OCI-LY3 (cell line): ENCODE measurements around the gene GSDME.
A peak's percentile ranks its signal among the peaks of the same experiment; 100 is the strongest.

Experiments used
- H2AFZ ChIP-seq: fragments of 200-600, 300-600 bp; shearing (Covaris generic); 2 replicates; pipeline ENCODE4 v1.6.0; 2014; ENCODE audit warnings: antibody characterized with exemption, low read depth, low read length
- H3K27ac ChIP-seq: fragments of 200-600, 300-600 bp; sonication (generic); 2 replicates; pipeline ENCODE4 v1.5.1; 2014; ENCODE audit warnings: mild to moderate bottlenecking, low read length, moderate library complexity, mixed read lengths
- H3K27me3 ChIP-seq: fragments of 200-600, 300-600 bp; sonication (generic); 2 replicates; pipeline ENCODE4 v1.6.1; 2014; ENCODE audit warnings: low read depth, low read length, mixed read lengths
- H3K36me3 ChIP-seq: fragments of 200-600, 300-600 bp; sonication (generic); replicated peaks from 2 replicates; pipeline ENCODE3; 2014; ENCODE audit warnings: low read depth, low read length, mixed read lengths
- H3K4me1 ChIP-seq: fragments of 300-600, 200-600 bp; sonication (generic); 2 replicates; pipeline ENCODE4 v1.6.1; 2014; ENCODE audit warnings: low read length, mixed read lengths
- H3K4me2 ChIP-seq: fragments of 200-600, 300-600 bp; sonication (generic); 2 replicates; pipeline ENCODE4 v1.6.1; 2014; ENCODE audit warnings: low read length, mixed read lengths
- H3K4me3 ChIP-seq: fragments of 300-600, 200-600 bp; sonication (generic); 2 replicates; pipeline ENCODE4 v1.5.1; 2014; ENCODE audit warnings: antibody characterized with exemption, mild to moderate bottlenecking, low read length, moderate library complexity
- H3K79me2 ChIP-seq: fragments of 300-600, 200-600 bp; shearing (Covaris generic); 2 replicates; pipeline ENCODE4 v1.6.1; 2014; ENCODE audit warnings: mild to moderate bottlenecking, low read length, mixed read lengths
- H3K9ac ChIP-seq: fragments of 300-600, 200-600 bp; shearing (Covaris generic); 2 replicates; pipeline ENCODE4 v1.6.0; 2014; ENCODE audit warnings: mild to moderate bottlenecking, low read length, moderate library complexity
- H3K9me3 ChIP-seq: fragments of 200-600, 300-600 bp; shearing (Covaris generic); 2 replicates; pipeline ENCODE4 v1.6.1; 2014; ENCODE audit warnings: low read length, mixed read lengths; ENCODE audit not compliant: insufficient read depth
- H4K20me1 ChIP-seq: fragments of 200-600, 300-600 bp; sonication (generic); 2 replicates; pipeline ENCODE4 v1.6.1; 2016; ENCODE audit warnings: low read length, mixed read lengths; ENCODE audit not compliant: insufficient read depth
- EZH2phosphoT487 ChIP-seq: fragments of 200-600 bp; shearing (Covaris generic); IDR thresholded peaks from 2 replicates; pipeline ENCODE4 v1.6.1; 2018; ENCODE audit warnings: antibody characterized with exemption, mixed run types, low read depth
- TF ChIP-seq, protein P1 (sequence below): fragments of 200-600, 300-600 bp; sonication (generic); IDR thresholded peaks from 2 replicates; pipeline ENCODE4 v1.5.1; 2014; ENCODE audit warnings: antibody characterized with exemption, low read length, low read depth

GSDME gene

DNA sequence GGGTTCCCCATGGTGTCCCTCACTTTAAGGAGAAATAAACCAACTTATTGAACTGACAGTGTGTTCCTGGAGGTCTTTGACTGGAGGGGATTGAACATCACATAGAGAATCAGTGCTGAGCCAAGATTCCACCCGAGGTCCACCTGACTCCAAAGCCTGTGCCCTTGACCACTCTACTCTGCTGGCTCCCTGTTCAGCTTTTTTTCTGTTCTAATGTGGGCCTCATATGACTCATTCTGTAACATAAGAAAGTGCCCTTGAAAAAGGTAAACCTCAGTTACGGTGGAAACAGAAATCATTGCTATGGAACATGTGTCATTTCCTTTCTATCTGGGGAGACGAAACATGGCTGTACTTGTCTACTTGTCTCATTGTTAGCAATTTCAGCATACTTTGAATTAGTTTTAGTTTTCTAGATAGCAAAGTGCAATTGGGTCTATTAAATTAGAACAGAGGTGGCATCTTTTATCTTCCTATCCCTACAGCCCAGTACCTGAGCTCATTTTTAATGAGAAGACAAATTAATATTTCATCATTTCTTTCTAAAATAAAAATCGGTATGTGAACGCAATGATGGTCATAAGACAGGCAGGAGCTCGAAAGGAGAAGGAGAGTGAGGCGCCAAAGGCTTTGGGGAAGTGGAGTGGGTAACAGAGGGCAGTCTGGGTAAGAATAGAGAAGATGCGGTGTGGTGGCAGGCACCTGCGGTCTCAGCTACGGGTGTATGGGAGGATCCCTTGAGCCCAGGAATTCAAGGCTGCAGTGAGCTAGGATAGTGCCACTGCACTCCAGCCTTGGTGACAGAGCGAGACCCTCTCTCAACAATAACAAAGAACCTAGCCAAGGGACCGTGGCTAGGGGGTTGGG, 1.5 kb downstream of the GSDME start:
- Histone ChIP-seq H3K4me3 (peak overlapping the region; percentile 76), H3K9me3 (no peaks in the 10 kb centered on the region), H3K27ac (no peak overlapping the region), H3K4me1 (peaks cover 17% of the 10 kb centered on the region), H3K27me3 (no peaks in the 10 kb centered on the region; the same call in 1 of the 2 replicates), H3K9ac (peak overlapping the region; percentile 55), H3K79me2 (no peaks in the 10 kb centered on the region), H3K4me2 (peak overlapping the region; percentile 99), H3K36me3 (no peaks in the 10 kb centered on the region), H2AFZ (no peak overlapping the region), H4K20me1 (no peaks in the 10 kb centered on the region)
- TF ChIP-seq, protein P1, sequence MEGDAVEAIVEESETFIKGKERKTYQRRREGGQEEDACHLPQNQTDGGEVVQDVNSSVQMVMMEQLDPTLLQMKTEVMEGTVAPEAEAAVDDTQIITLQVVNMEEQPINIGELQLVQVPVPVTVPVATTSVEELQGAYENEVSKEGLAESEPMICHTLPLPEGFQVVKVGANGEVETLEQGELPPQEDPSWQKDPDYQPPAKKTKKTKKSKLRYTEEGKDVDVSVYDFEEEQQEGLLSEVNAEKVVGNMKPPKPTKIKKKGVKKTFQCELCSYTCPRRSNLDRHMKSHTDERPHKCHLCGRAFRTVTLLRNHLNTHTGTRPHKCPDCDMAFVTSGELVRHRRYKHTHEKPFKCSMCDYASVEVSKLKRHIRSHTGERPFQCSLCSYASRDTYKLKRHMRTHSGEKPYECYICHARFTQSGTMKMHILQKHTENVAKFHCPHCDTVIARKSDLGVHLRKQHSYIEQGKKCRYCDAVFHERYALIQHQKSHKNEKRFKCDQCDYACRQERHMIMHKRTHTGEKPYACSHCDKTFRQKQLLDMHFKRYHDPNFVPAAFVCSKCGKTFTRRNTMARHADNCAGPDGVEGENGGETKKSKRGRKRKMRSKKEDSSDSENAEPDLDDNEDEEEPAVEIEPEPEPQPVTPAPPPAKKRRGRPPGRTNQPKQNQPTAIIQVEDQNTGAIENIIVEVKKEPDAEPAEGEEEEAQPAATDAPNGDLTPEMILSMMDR = no peak

DNA sequence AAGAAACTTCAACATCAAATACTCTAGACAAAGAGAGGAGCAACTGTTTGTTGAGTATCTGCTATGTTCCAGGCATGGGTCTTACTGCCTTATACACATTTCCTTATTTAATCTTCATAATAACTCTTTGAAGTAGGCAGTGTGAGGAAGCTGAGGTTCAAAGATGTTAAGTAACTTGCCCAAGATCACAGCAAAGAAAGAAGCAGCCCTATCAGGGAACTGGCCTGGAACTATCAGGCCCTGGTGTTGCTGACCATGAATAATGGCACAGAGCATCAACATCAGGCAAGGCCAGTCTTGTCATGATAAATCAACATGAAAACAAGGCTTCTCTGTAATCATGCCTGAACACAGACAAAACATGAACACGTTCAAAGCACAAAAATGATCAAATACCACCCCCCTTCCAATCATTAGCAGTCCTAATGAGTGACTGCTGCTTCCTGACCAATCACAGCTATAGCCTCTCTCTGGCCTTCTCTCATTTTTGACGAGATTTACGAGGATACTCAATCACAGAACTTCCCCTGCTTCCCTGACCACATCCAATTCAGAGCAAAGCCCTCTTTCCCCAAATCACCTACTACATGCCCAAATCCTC, 2.3 kb downstream of the GSDME start:
- TF ChIP-seq EZH2phosphoT487 = no peak
- TF ChIP-seq, protein P1 = no peak
- Histone ChIP-seq H2AFZ (no peak overlapping the region), H4K20me1 (no peaks in the 10 kb centered on the region), H3K9me3 (no peaks in the 10 kb centered on the region), H3K4me2 (peak overlapping the region; percentile 99; the same call in 1 of the 2 replicates), H3K27me3 (no peaks in the 10 kb centered on the region; the same call in 1 of the 2 replicates), H3K79me2 (no peaks in the 10 kb centered on the region), H3K27ac (no peak overlapping the region), H3K4me3 (no peak overlapping the region), H3K4me1 (peaks cover 17% of the 10 kb centered on the region), H3K36me3 (no peaks in the 10 kb centered on the region), H3K9ac (no peak overlapping the region)

DNA sequence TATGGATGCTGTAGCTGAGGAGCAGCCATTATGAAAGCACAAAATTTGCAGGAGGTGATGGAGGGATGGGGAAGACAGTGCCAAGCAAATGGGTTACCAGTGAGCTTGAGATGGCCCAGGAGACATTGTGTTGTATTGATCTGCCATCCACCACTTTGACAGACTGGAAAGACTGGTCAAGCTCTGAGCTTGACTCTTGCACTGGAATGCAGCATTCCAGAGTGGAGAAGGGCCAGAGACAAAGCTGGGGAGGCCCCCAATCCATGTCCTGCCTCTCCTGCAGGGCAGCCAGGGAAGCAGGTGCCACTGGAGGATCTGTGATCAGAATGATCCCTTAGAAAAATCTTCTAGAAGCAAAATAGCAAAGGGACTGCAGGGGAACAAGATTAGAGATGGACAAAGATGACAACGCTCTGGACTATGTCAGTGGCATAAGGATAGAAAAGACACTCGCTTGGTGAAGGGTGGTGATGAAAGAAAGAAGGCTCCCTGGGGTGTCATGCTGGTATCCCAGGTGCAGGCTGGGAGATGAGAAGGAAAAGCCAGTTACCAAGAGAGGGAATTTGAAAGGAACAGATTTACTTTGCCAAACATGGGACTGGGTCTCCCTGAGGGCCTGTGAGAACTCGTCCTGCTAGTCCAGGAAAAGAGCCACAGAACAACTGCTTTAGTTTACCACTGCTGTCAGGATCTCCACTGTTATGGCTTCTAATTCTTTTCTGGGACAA, 5.0 kb downstream of the GSDME start:
- Histone ChIP-seq H3K27ac (no peak overlapping the region), H3K36me3 (no peaks in the 10 kb centered on the region), H3K4me3 (no peak overlapping the region), H3K4me1 (peaks cover 17% of the 10 kb centered on the region), H3K79me2 (no peaks in the 10 kb centered on the region), H3K9ac (no peak overlapping the region), H4K20me1 (no peaks in the 10 kb centered on the region), H3K9me3 (no peaks in the 10 kb centered on the region), H2AFZ (no peak overlapping the region), H3K4me2 (no peak overlapping the region), H3K27me3 (no peaks in the 10 kb centered on the region)
- TF ChIP-seq, protein P1 = no peak
- no peak for TF ChIP-seq EZH2phosphoT487

DNA sequence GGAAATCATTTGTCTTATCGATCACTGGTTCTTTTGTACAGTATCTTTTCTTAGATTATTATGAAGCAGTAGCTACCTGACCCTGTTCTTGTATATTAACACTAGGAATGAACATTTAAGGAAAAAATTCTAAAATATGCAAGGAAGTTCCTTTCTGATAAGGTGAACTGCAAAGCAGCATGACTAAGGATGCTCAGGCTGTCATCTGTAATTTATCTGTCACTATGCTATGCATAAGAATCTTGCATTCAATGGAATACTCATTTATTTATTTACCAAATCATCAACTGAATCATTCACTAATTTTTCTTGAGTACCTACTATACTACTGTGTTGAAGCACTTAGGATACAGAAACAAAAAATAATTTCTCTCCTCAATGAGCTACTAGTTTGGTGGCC, 5.8 kb downstream of the GSDME start:
- Histone ChIP-seq H3K79me2 (no peaks in the 10 kb centered on the region), H3K4me2 (no peak overlapping the region), H2AFZ (no peak overlapping the region), H3K36me3 (no peaks in the 10 kb centered on the region), H3K9ac (no peak overlapping the region), H4K20me1 (no peaks in the 10 kb centered on the region), H3K27ac (no peak overlapping the region), H3K4me3 (no peak overlapping the region), H3K4me1 (peaks cover 15% of the 10 kb centered on the region), H3K9me3 (no peaks in the 10 kb centered on the region), H3K27me3 (no peaks in the 10 kb centered on the region)
- TF ChIP-seq, protein P1 = no peak
- no peak for TF ChIP-seq EZH2phosphoT487
